AG10803 (cell line): ENCODE measurements around the gene IPO7.
A peak's percentile ranks its signal among the peaks of the same experiment; 100 is the strongest.
"Not testable (repeated sequence)": the region's sequence is repeated elsewhere in the genome, so short reads cannot be mapped to it uniquely, and the experiment has no call there.

Experiments used
- DNase-seq: peaks from one replicate; pipeline ENCODE4 v3.0.0; 2010; ENCODE audit warnings: low read depth
- H3K4me3 ChIP-seq: 2 replicates; pipeline ENCODE4 v1.5.1; 2011; ENCODE audit warnings: mild to moderate bottlenecking, low read length, control low read depth
- CTCF ChIP-seq: conservative IDR thresholded peaks from 2 replicates; pipeline ENCODE4 v1.5.1; 2011; ENCODE audit warnings: mild to moderate bottlenecking, low read length, control low read depth, inconsistent platforms

The IPO7 gene

GRCh38 chr11:9386086-9386485 is 1.6 kb downstream of the IPO7 start:
- no peak for DNase-seq

GRCh38 chr11:9386901-9387300 is 2.4 kb downstream of the IPO7 start:
- no peak overlapping the region for H3K4me3 ChIP-seq
- no peak for TF ChIP-seq CTCF
- DNase-seq, result no peak

More at GRCh38 chr11:9386086-9386485, 1.6 kb downstream of the IPO7 start:
- TF ChIP-seq CTCF, result no peak
- H3K4me3 ChIP-seq, result peak overlapping the region; percentile 93

- no peak for TF ChIP-seq CTCF
- H3K4me3 ChIP-seq, result no peak overlapping the region
- DNase-seq, result no peak
These were observed 11.9 kb downstream of the IPO7 start for GRCh38 chr11:9396310-9396709.

GRCh38 chr11:9396752-9397151 is 12.3 kb downstream of the IPO7 start:
- no peak for DNase-seq
- H3K4me3 ChIP-seq, result no peak overlapping the region
- no peak for TF ChIP-seq CTCF

GRCh38 chr11:9397746-9398680 is 13.6 kb downstream of the IPO7 start:
- no peak for TF ChIP-seq CTCF
- no peak for DNase-seq
- H3K4me3 ChIP-seq, result no peak overlapping the region

GRCh38 chr11:9399466-9399865 is 15.0 kb downstream of the IPO7 start:
- H3K4me3 ChIP-seq, result no peak overlapping the region
- no peak for TF ChIP-seq CTCF
- peak; percentile 31 for DNase-seq

GRCh38 chr11:9401884-9402283 is 17.4 kb downstream of the IPO7 start:
- not testable (repeated sequence) for H3K4me3 ChIP-seq, DNase-seq
